Heart right ventricle (tissue), 16 donors: Measurements from ENCODE around the gene STATH. TPM values are rescaled to one million over a fixed set of nuclear protein-coding genes. Genes with fewer than 3 reads are reported as not detected.

Experiments used
- ATAC-seq, 8 donors: fragments of 200-7000 bp; cut with Tn5 transposase; one replicate each; pipeline ENCODE4 v1.9.1; 2020; ENCODE audit warnings: mild to moderate bottlenecking in 8 of 8, moderate library complexity in 8 of 8, moderate number of reproducible peaks in 1 of 8
- DNase-seq, 2 donors: peaks; one replicate each; pipeline ENCODE4 v3.0.0-alpha.2; 2020
- H3K27ac ChIP-seq, 10 donors: fragments of 200-600 bp; sonication (generic) in 2 of 10; one replicate each; pipeline versions ENCODE4 v1.5.0 to v1.8.0; 2020 to 2022; ENCODE audit warnings: mild to moderate bottlenecking in 3 of 10
- H3K27me3 ChIP-seq, 7 donors: fragments of 200-600 bp; one replicate each; pipeline ENCODE4 v1.8.0; 2021 to 2022; ENCODE audit warnings: mild to moderate bottlenecking in 2 of 7
- H3K36me3 ChIP-seq, 9 donors: fragments of 200-600 bp; sonication (generic) in 1 of 9; one replicate each; pipeline versions ENCODE4 v1.5.0 to v1.8.0; 2020 to 2022; ENCODE audit warnings: mild to moderate bottlenecking in 2 of 9
- H3K4me1 ChIP-seq, 9 donors: fragments of 200-600 bp; sonication (generic) in 1 of 9; one replicate each; pipeline versions ENCODE4 v1.5.0 to v1.8.0; 2020 to 2022; ENCODE audit warnings: mild to moderate bottlenecking in 4 of 9
- H3K4me3 ChIP-seq, 10 donors: fragments of 200-600 bp; sonication (generic) in 2 of 10; one replicate each; pipeline versions ENCODE4 v1.5.0 to v1.8.0; 2020 to 2022; ENCODE audit warnings: mild to moderate bottlenecking in 7 of 10, moderate library complexity in 2 of 10
- H3K9me3 ChIP-seq, 11 donors: fragments of 200-600 bp in 10 of 11; sonication (generic) in 2 of 11; one replicate each; pipeline versions ENCODE4 v1.5.0 to v1.8.0; 2013 to 2022; ENCODE audit warnings: mild to moderate bottlenecking in 2 of 11, control low read depth in 1 of 11, moderate library complexity in 1 of 11
- CTCF ChIP-seq, 9 donors: fragments of 200-600 bp; sonication (generic) in 2 of 9; IDR thresholded peaks; one replicate each; pipeline versions ENCODE4 v1.5.0 to v1.8.0; 2021 to 2022; ENCODE audit warnings: antibody characterized with exemption in 9 of 9, mild to moderate bottlenecking in 5 of 9, moderate library complexity in 1 of 9
- WGBS, 2 donors: extraction: QIAGEN DNeasy Blood & Tissue Kit; methylation state at CpG; one replicate each; pipeline ENCODE4 v1.1.7; 2013; ENCODE audit warnings: inconsistent platforms in 1 of 2; 5-methylcytosine and 5-hydroxymethylcytosine counted together
- intact Hi-C, 10 donors: fragments of 100-400 bp; cut with DNase I; formaldehyde crosslinking; loops; one replicate each; pipeline versions ENCODE4 v1.11.1 to v1.14.2; 2022
- polyA plus RNA-seq, 2 donors: library from polyadenylated mRNA; stranded (reverse); fragments of 200-250 nt; gene quantifications; one replicate each; pipeline ENCODE4 v1.2.3, GENCODE V29; 2013
- total RNA-seq, 10 donors: library from RNA; stranded (reverse); fragmentation: NEBNext Ultra II Directional in 3 of 10; extraction: Animal tissue kit (Norgen Biotek cat#: 25700) in 3 of 10; gene quantifications; one replicate each; pipeline versions ENCODE4 v1.2.1 to v1.2.4, GENCODE V29; 2021 to 2023
- donor health status: Arrhythmogenic right ventricular cardiomyopathy.
- donor health status: ischemic (EF 13 %, LVEDD 7.1; RV severe dilation, severe dysfunction).
- donor health status: healthy with polysubstance abuse.
- donor health status: DM: no; HTN: yes; CAD: no.
- donor health status: DM: no; HTN: no; CAD: no.
- donor health status: ischemic (EF 25% LVEDD 6.9; RV normal size, moderate dysfunction).
- donor health status: ischemic (EF 25% LVEDD 5.7; RV mildly dilated, moderate dysfunction).
- donor health status: healthy.
- donor health status: DM: yes; HTN: yes; CAD: no.
- donor health status: Ischemic cardiomyopathy.
- donor health status: ischemic (EF 35%, LVEDD 5.7; RV mildly dilated, moderate dysfunction).
- donor health status: nonischemic (EF 11% LVEDD 7.7; RV severe dilation, severe dysfunction).
- donor health status: DM: yes; HTN: yes; CAD: no.
- donor health status: PGD.
- donor health status: ischemic (EF 29% LVEDD 5.4; RV normal size, mild dysfunction).
- donor health status: nonischemic (EF 23%, LVEDD 6.1; RV moderate dilation, normal function).

STATH gene
- total and polyA plus RNA-seq, 12 donors: not detected

- Histone ChIP-seq H3K9me3 (no peaks in the 10 kb centered on the region), H3K4me1 (no peaks in the 10 kb centered on the region), H3K36me3 (no peaks in the 10 kb centered on the region), H3K27me3 (no peaks in the 10 kb centered on the region), H3K4me3 (no peak overlapping the region), H3K27ac (no peak overlapping the region)
- no peak for TF ChIP-seq CTCF (IDR thresholded peaks at IDR 0.05)
- WGBS, 2 donors: 61 to 67% methylated on average over 1 of the region's 1 CpG
- DNase-seq (no peak), ATAC-seq (no peak)
- intact Hi-C loops: no loop called here
These were observed 25.7 kb upstream of the STATH start for GRCh38 chr4:69970071-69970470.

- DNase-seq (no peak), ATAC-seq (no peak)
- Histone ChIP-seq H3K4me3 (no peak overlapping the region), H3K9me3 (no peaks in the 10 kb centered on the region), H3K27ac (no peak overlapping the region), H3K4me1 (no peaks in the 10 kb centered on the region), H3K27me3 (no peaks in the 10 kb centered on the region), H3K36me3 (no peaks in the 10 kb centered on the region)
- WGBS, 2 donors: 78 to 81% methylated on average over 1 of the region's 1 CpG
- TF ChIP-seq CTCF (IDR thresholded peaks at IDR 0.05): no peak
- intact Hi-C loops: no loop called here
These were observed 21.1 kb upstream of the STATH start for GRCh38 chr4:69974631-69975030.

GRCh38 chr4:69977582-69977981 lies 18.2 kb upstream of the STATH start:
- TF ChIP-seq CTCF (IDR thresholded peaks at IDR 0.05): no peak

GRCh38 chr4:69984030-69984443 lies 11.7 kb upstream of the STATH start:
- H3K27me3 ChIP-seq: no peaks in the 10 kb centered on the region
- intact Hi-C loops: no loop called here
- no peak overlapping the region for H3K4me3 ChIP-seq
- H3K4me1 ChIP-seq: no peaks in the 10 kb centered on the region
- WGBS, 2 donors: 23 to 30% methylated on average over 2 of the region's 2 CpGs
- no peak for TF ChIP-seq CTCF (IDR thresholded peaks at IDR 0.05)
- H3K27ac ChIP-seq: no peak overlapping the region
- peak in 1 of 8 donors; percentile 16 for ATAC-seq
- no peaks in the 10 kb centered on the region for H3K36me3 ChIP-seq
- no peaks in the 10 kb centered on the region for H3K9me3 ChIP-seq
- no peak for DNase-seq

More at GRCh38 chr4:69977582-69977981, 18.2 kb upstream of the STATH start:
- H3K4me3 ChIP-seq: no peak overlapping the region
- intact Hi-C loops: no loop called here
- H3K27me3 ChIP-seq: no peaks in the 10 kb centered on the region
- no peaks in the 10 kb centered on the region for H3K4me1 ChIP-seq
- ATAC-seq (no peak), DNase-seq (no peak)
- no peaks in the 10 kb centered on the region for H3K9me3 ChIP-seq
- H3K27ac ChIP-seq: no peak overlapping the region
- no peaks in the 10 kb centered on the region for H3K36me3 ChIP-seq

GRCh38 chr4:69986663-69987062 lies 9.1 kb upstream of the STATH start:
- ATAC-seq (no peak), DNase-seq (no peak)
- no peak overlapping the region for H3K27ac ChIP-seq
- no peaks in the 10 kb centered on the region for H3K9me3 ChIP-seq
- no peak for TF ChIP-seq CTCF (IDR thresholded peaks at IDR 0.05)
- no peaks in the 10 kb centered on the region for H3K36me3 ChIP-seq
- intact Hi-C loops: no loop called here
- H3K27me3 ChIP-seq: no peaks in the 10 kb centered on the region
- H3K4me3 ChIP-seq: no peak overlapping the region
- 64 to 76% methylated on average over 1 of the region's 1 CpG for WGBS, 2 donors
- no peaks in the 10 kb centered on the region for H3K4me1 ChIP-seq
